CD14-positive monocyte (primary cell): Measurements from ENCODE around the gene ITPKA. TPM values are rescaled to one million over a fixed set of nuclear protein-coding genes. Genes with fewer than 3 reads are reported as not detected.

ENCODE experiments used
- DNase-seq, 3 donors: peaks; one replicate each; pipeline ENCODE4 v3.0.0-alpha.2; 2011 to 2022
- H2AFZ ChIP-seq: 2 replicates; pipeline ENCODE4 v1.6.0; 2012; ENCODE audit warnings: mild to moderate bottlenecking, low read depth, low read length, inconsistent platforms; ENCODE audit not compliant: insufficient read depth, poor library complexity, severe bottlenecking
- H3K27ac ChIP-seq, 2 donors: 1 replicate in 1 of 2; 2 replicates in 1 of 2; pipeline ENCODE4 v1.5.1; 2012 to 2013; ENCODE audit warnings: low read length in 2 of 2, control low read depth in 1 of 2, inconsistent platforms in 1 of 2, low read depth in 1 of 2, mild to moderate bottlenecking in 1 of 2
- H3K27me3 ChIP-seq, 2 donors: one replicate each; pipeline versions ENCODE4 v1.6.0 to v1.6.1; 2011 to 2013; ENCODE audit warnings: low read length in 2 of 2; ENCODE audit not compliant: control insufficient read depth in 2 of 2, insufficient read depth in 2 of 2
- H3K36me3 ChIP-seq, 2 donors: replicated peaks in 1 of 2; 1 replicate in 1 of 2; 2 replicates in 1 of 2; pipeline versions ENCODE4 v1.5.1 to v1.6.1; 2012 to 2013; ENCODE audit warnings: low read length in 2 of 2, control low read depth in 1 of 2, inconsistent platforms in 1 of 2, mild to moderate bottlenecking in 1 of 2; ENCODE audit not compliant: insufficient read depth in 2 of 2, control insufficient read depth in 1 of 2
- H3K4me1 ChIP-seq, 2 donors: 1 replicate in 1 of 2; 2 replicates in 1 of 2; pipeline versions ENCODE4 v1.5.1 to v1.6.1; 2012 to 2013; ENCODE audit warnings: low read length in 2 of 2, control low read depth in 1 of 2, inconsistent platforms in 1 of 2, mild to moderate bottlenecking in 1 of 2, moderate library complexity in 1 of 2; ENCODE audit not compliant: insufficient read depth in 2 of 2, control insufficient read depth in 1 of 2
- H3K4me2 ChIP-seq: replicated peaks from 2 replicates; pipeline ENCODE3; 2012; ENCODE audit warnings: low read length, moderate library complexity, mild to moderate bottlenecking; ENCODE audit not compliant: poor library complexity, severe bottlenecking; ENCODE audit errors: extremely low read depth
- H3K4me3 ChIP-seq, 3 experiments: fragments of 200-600 bp in 1 of 3; sonication (generic) in 1 of 3; replicated peaks in 1 of 3; 1 replicate in 2 of 3; 2 replicates in 1 of 3; pipeline ENCODE4 v1.5.1; 2011 to 2013; ENCODE audit warnings: low read length in 3 of 3, mild to moderate bottlenecking in 3 of 3, control low read depth in 2 of 3, low read depth in 2 of 3, inconsistent platforms in 1 of 3, moderate library complexity in 1 of 3
- H3K79me2 ChIP-seq: 2 replicates; pipeline ENCODE4 v1.6.0; 2012; ENCODE audit warnings: mild to moderate bottlenecking, control low read depth, inconsistent platforms, low read length, moderate library complexity; ENCODE audit not compliant: insufficient read depth
- H3K9ac ChIP-seq: 2 replicates; pipeline ENCODE4 v1.6.0; 2017; ENCODE audit warnings: low read length, mild to moderate bottlenecking; ENCODE audit not compliant: insufficient read depth, poor library complexity, severe bottlenecking
- H3K9me3 ChIP-seq, 2 donors: replicated peaks in 1 of 2; 1 replicate in 1 of 2; 2 replicates in 1 of 2; pipeline versions ENCODE4 v1.5.1 to v1.6.1; 2012 to 2013; ENCODE audit warnings: low read length in 2 of 2, control low read depth in 1 of 2; ENCODE audit not compliant: control insufficient read depth in 1 of 2, insufficient read depth in 1 of 2
- H4K20me1 ChIP-seq: 2 replicates; pipeline ENCODE4 v1.6.0; 2012; ENCODE audit warnings: mild to moderate bottlenecking, low read length, control low read depth, moderate library complexity; ENCODE audit not compliant: insufficient read depth
- H3K27ac Mint-ChIP-seq, 7 donors: one replicate each; pipeline ENCODE4 v1.8.0; 2020; ENCODE audit warnings: mild to moderate bottlenecking in 7 of 7, mixed read lengths in 7 of 7, moderate library complexity in 6 of 7, inconsistent platforms in 2 of 7
- H3K27me3 Mint-ChIP-seq, 3 donors: one replicate each; pipeline ENCODE4 v1.8.0; 2021 to 2022; ENCODE audit warnings: low read depth in 3 of 3, mild to moderate bottlenecking in 3 of 3, mixed read lengths in 3 of 3, moderate library complexity in 3 of 3, inconsistent platforms in 1 of 3
- H3K36me3 Mint-ChIP-seq, 2 donors: one replicate each; pipeline ENCODE4 v1.8.0; 2020; ENCODE audit warnings: mixed read lengths in 2 of 2, inconsistent platforms in 1 of 2, mild to moderate bottlenecking in 1 of 2
- H3K4me1 Mint-ChIP-seq: one replicate; pipeline ENCODE4 v1.8.0; 2020; ENCODE audit warnings: mild to moderate bottlenecking, mixed read lengths
- H3K4me3 Mint-ChIP-seq, 2 donors: one replicate each; pipeline ENCODE4 v1.8.0; 2020; ENCODE audit warnings: mild to moderate bottlenecking in 2 of 2, mixed read lengths in 2 of 2, moderate library complexity in 1 of 2
- H3K9me3 Mint-ChIP-seq, 7 donors: one replicate each; pipeline ENCODE4 v1.8.0; 2020 to 2022; ENCODE audit warnings: mixed read lengths in 7 of 7, mild to moderate bottlenecking in 6 of 7, moderate library complexity in 6 of 7, inconsistent platforms in 2 of 7
- CTCF ChIP-seq: fragments of 200-600 bp; IDR thresholded peaks from one replicate; pipeline ENCODE4 v1.8.0; 2022; ENCODE audit warnings: antibody characterized with exemption, mild to moderate bottlenecking
- WGBS: methylation state at CpG from one replicate; pipeline ENCODE4 v1.1.5; 2013; ENCODE audit warnings: missing lambda C conversion rate; ENCODE audit not compliant: insufficient coverage; 5-methylcytosine and 5-hydroxymethylcytosine counted together
- intact Hi-C, 2 donors: fragments of 100-400 bp; cut with micrococcal nuclease; formaldehyde crosslinking; loops; one replicate each; pipeline versions ENCODE4 v1.15.0 to v1.15.1; 2023
- polyA plus RNA-seq, 3 donors: library from polyadenylated mRNA; depleted of rRNA in 1 of 3; unstranded in 2 of 3; stranded (reverse) in 1 of 3; fragments of 300-500 nt in 2 of 3; fragments of >200 nt in 1 of 3; fragmentation: Illumina TruSeq in 2 of 3; gene quantifications; 1 replicate in 2 of 3; 2 replicates in 1 of 3; pipeline ENCODE4 v1.2.3, GENCODE V29; 2012 to 2021

Gene ITPKA
- polyA plus RNA-seq, 3 donors: 0.31 TPM; not detected in 2

DNA sequence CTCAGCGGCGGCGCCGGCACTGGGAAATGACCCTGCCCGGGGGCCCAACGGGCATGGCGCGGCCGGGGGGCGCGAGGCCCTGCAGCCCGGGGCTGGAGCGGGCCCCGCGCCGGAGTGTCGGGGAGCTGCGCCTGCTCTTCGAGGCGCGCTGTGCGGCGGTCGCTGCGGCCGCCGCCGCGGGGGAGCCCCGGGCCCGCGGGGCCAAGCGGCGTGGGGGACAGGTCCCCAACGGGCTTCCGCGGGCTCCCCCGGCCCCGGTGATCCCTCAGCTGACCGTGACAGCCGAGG is 172 bp downstream of the ITPKA start:
- Histone ChIP-seq H3K9me3 (no peaks in the 10 kb centered on the region), H3K4me1 (peaks cover 31 to 34% of the 10 kb centered on the region in 2 donors), H2AFZ (peak overlapping the region; percentile 72), H3K9ac (peak overlapping the region; percentile 49), H4K20me1 (no peaks in the 10 kb centered on the region), H3K79me2 (no peaks in the 10 kb centered on the region), H3K36me3 (no peaks in the 10 kb centered on the region), H3K27ac (no peak overlapping the region), H3K4me3 (peak overlapping the region; percentile 31 to 90 (median 53)), H3K4me2 (peak overlapping the region; percentile 98), H3K27me3 (peaks cover 50 to 81% of the 10 kb centered on the region in 2 donors)
- peaks cover 20% of the 10 kb centered on the region for H3K4me1 Mint-ChIP-seq
- H3K36me3 Mint-ChIP-seq: peaks cover 4 to 7% of the 10 kb centered on the region in 2 donors
- no peak overlapping the region for H3K27ac Mint-ChIP-seq
- H3K4me3 Mint-ChIP-seq: peak overlapping the region; percentile 76 to 86
- no peak for DNase-seq
- intact Hi-C loops: no loop called here
- TF ChIP-seq CTCF: no peak
- under 1% methylated on average over 41 of the region's 41 CpGs for WGBS
- peaks cover 58 to 86% (median 79%) of the 10 kb centered on the region in 3 donors for H3K27me3 Mint-ChIP-seq
- H3K9me3 Mint-ChIP-seq: peaks cover 0 to 23% (median 4%) of the 10 kb centered on the region in 7 donors

DNA sequence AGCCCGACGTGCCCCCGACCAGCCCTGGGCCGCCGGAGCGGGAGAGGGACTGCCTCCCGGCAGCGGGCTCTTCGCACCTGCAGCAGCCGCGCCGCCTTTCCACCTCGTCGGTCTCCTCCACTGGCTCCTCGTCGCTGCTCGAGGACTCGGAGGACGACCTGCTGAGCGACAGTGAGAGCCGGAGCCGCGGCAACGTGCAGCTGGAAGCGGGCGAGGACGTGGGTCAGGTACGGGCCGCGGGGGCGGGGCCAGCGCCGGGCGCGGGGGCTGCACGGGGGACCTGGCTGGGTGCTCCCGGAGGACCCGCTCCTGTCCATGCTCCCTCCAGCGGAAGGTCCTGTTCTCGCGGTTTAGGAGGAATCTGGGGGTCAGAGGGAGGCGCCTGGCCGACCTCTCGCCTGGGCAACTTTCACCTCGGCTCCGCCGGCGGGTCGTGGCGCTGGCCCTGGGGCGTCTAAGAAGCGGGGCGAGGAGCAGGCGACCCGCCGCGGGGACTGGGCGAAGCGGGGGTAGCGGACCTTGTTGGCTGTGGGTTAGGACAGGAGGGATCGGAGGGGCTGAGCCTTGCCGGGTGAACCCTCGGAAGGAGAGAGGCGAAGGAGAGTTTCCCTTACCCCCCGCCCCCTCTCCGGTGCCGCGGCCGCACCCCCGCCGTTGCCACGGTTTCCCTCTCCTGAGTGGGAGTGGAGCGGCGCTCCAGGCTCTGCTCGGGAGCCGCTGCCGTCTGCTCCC is 682 bp downstream of the ITPKA start:
- peak overlapping the region; percentile 98 for H3K4me2 ChIP-seq
- peaks cover 20% of the 10 kb centered on the region for H3K4me1 Mint-ChIP-seq
- no peaks in the 10 kb centered on the region for H3K9me3 ChIP-seq
- no peaks in the 10 kb centered on the region for H3K36me3 ChIP-seq
- 1% methylated on average over 68 of the region's 77 CpGs for WGBS
- no peak for DNase-seq
- H3K4me3 ChIP-seq: peak overlapping the region; percentile 31 to 90 (median 53)
- H3K4me1 ChIP-seq: peaks cover 31 to 34% of the 10 kb centered on the region in 2 donors
- H3K27ac Mint-ChIP-seq: no peak overlapping the region
- no peaks in the 10 kb centered on the region for H4K20me1 ChIP-seq
- intact Hi-C loops: no loop called here
- peak overlapping the region; percentile 72 for H2AFZ ChIP-seq
- no peaks in the 10 kb centered on the region for H3K79me2 ChIP-seq
- H3K4me3 Mint-ChIP-seq: peak overlapping the region; percentile 76 to 86
- H3K9ac ChIP-seq: peak overlapping the region; percentile 49
- peaks cover 0 to 29% (median 4%) of the 10 kb centered on the region in 7 donors for H3K9me3 Mint-ChIP-seq
- H3K27ac ChIP-seq: no peak overlapping the region
- peaks cover 4 to 7% of the 10 kb centered on the region in 2 donors for H3K36me3 Mint-ChIP-seq
- TF ChIP-seq CTCF: no peak
- peaks cover 50 to 86% of the 10 kb centered on the region in 2 donors for H3K27me3 ChIP-seq
- H3K27me3 Mint-ChIP-seq: peaks cover 63 to 91% (median 84%) of the 10 kb centered on the region in 3 donors
